Measurements from ENCODE around the gene N4BP2L2.

Gene N4BP2L2

DNA sequence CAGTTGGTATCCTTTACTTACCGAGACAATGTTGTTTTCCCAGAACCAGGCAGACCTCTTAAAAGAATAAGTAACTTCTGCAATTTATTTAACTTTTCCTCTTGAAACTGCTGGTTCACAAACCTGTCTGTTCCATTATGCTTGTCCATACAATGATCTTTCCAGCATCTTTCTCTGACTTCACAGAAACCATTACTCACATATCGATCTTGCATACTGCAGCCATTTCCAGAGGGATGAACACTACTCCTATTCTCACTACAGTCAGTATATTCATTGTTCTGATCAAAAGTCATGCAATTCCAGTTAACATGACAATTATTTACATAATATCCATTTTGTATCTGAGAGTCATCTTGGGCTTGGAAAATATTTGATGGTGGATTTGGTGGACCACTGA, 2.8 kb downstream of the N4BP2L2 start:
- TF ChIP-seq, protein P1, sequence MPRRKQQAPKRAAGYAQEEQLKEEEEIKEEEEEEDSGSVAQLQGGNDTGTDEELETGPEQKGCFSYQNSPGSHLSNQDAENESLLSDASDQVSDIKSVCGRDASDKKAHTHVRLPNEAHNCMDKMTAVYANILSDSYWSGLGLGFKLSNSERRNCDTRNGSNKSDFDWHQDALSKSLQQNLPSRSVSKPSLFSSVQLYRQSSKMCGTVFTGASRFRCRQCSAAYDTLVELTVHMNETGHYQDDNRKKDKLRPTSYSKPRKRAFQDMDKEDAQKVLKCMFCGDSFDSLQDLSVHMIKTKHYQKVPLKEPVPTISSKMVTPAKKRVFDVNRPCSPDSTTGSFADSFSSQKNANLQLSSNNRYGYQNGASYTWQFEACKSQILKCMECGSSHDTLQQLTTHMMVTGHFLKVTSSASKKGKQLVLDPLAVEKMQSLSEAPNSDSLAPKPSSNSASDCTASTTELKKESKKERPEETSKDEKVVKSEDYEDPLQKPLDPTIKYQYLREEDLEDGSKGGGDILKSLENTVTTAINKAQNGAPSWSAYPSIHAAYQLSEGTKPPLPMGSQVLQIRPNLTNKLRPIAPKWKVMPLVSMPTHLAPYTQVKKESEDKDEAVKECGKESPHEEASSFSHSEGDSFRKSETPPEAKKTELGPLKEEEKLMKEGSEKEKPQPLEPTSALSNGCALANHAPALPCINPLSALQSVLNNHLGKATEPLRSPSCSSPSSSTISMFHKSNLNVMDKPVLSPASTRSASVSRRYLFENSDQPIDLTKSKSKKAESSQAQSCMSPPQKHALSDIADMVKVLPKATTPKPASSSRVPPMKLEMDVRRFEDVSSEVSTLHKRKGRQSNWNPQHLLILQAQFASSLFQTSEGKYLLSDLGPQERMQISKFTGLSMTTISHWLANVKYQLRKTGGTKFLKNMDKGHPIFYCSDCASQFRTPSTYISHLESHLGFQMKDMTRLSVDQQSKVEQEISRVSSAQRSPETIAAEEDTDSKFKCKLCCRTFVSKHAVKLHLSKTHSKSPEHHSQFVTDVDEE (CRISPR knock-in tag; IDR thresholded peaks at IDR 0.05), result no peak
- no peak for TF ChIP-seq SNAI2 (CRISPR knock-in tag; IDR thresholded peaks at IDR 0.05)
- no peak for TF ChIP-seq ISL1 (CRISPR knock-in tag; IDR thresholded peaks at IDR 0.05)
- no peak for TF ChIP-seq ZNF70 (CRISPR knock-in tag; IDR thresholded peaks at IDR 0.05)
- TF ChIP-seq ARNTL (CRISPR knock-in tag; IDR thresholded peaks at IDR 0.05; ENCODE audit: borderline replicate concordance, low read depth), result no peak
- TF ChIP-seq, protein P2, sequence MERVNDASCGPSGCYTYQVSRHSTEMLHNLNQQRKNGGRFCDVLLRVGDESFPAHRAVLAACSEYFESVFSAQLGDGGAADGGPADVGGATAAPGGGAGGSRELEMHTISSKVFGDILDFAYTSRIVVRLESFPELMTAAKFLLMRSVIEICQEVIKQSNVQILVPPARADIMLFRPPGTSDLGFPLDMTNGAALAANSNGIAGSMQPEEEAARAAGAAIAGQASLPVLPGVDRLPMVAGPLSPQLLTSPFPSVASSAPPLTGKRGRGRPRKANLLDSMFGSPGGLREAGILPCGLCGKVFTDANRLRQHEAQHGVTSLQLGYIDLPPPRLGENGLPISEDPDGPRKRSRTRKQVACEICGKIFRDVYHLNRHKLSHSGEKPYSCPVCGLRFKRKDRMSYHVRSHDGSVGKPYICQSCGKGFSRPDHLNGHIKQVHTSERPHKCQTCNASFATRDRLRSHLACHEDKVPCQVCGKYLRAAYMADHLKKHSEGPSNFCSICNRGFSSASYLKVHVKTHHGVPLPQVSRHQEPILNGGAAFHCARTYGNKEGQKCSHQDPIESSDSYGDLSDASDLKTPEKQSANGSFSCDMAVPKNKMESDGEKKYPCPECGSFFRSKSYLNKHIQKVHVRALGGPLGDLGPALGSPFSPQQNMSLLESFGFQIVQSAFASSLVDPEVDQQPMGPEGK (CRISPR knock-in tag; IDR thresholded peaks at IDR 0.05; ENCODE audit: borderline replicate concordance), result no peak
- no peak for TF ChIP-seq GLIS3 (CRISPR knock-in tag; IDR thresholded peaks at IDR 0.05)
- TF ChIP-seq ZC3H10 (CRISPR knock-in tag; IDR thresholded peaks at IDR 0.05), result no peak
- no peak for TF ChIP-seq TOX (CRISPR knock-in tag; IDR thresholded peaks at IDR 0.05; ENCODE audit: borderline replicate concordance)
- TF ChIP-seq ESRRG (CRISPR knock-in tag; IDR thresholded peaks at IDR 0.05), result no peak
- TF ChIP-seq, protein P3, sequence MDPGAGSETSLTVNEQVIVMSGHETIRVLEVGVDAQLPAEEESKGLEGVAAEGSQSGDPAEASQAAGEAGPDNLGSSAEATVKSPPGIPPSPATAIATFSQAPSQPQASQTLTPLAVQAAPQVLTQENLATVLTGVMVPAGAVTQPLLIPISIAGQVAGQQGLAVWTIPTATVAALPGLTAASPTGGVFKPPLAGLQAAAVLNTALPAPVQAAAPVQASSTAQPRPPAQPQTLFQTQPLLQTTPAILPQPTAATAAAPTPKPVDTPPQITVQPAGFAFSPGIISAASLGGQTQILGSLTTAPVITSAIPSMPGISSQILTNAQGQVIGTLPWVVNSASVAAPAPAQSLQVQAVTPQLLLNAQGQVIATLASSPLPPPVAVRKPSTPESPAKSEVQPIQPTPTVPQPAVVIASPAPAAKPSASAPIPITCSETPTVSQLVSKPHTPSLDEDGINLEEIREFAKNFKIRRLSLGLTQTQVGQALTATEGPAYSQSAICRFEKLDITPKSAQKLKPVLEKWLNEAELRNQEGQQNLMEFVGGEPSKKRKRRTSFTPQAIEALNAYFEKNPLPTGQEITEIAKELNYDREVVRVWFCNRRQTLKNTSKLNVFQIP (CRISPR knock-in tag; IDR thresholded peaks at IDR 0.05; ENCODE audit: borderline replicate concordance, low read depth), result no peak
- TF ChIP-seq PPARA (CRISPR knock-in tag; IDR thresholded peaks at IDR 0.05; ENCODE audit: borderline replicate concordance), result no peak
- no peak for TF ChIP-seq TCF4 (CRISPR knock-in tag; IDR thresholded peaks at IDR 0.05; ENCODE audit: borderline replicate concordance)
- TF ChIP-seq RARB (CRISPR knock-in tag; IDR thresholded peaks at IDR 0.05), result no peak
- TF ChIP-seq BACH2 (CRISPR knock-in tag; IDR thresholded peaks at IDR 0.05; ENCODE audit: borderline replicate concordance), result no peak
- TF ChIP-seq, protein P4, sequence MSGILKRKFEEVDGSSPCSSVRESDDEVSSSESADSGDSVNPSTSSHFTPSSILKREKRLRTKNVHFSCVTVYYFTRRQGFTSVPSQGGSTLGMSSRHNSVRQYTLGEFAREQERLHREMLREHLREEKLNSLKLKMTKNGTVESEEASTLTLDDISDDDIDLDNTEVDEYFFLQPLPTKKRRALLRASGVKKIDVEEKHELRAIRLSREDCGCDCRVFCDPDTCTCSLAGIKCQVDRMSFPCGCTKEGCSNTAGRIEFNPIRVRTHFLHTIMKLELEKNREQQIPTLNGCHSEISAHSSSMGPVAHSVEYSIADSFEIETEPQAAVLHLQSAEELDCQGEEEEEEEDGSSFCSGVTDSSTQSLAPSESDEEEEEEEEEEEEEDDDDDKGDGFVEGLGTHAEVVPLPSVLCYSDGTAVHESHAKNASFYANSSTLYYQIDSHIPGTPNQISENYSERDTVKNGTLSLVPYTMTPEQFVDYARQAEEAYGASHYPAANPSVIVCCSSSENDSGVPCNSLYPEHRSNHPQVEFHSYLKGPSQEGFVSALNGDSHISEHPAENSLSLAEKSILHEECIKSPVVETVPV (CRISPR knock-in tag; IDR thresholded peaks at IDR 0.05), result no peak
- no peak for ATAC-seq

DNA sequence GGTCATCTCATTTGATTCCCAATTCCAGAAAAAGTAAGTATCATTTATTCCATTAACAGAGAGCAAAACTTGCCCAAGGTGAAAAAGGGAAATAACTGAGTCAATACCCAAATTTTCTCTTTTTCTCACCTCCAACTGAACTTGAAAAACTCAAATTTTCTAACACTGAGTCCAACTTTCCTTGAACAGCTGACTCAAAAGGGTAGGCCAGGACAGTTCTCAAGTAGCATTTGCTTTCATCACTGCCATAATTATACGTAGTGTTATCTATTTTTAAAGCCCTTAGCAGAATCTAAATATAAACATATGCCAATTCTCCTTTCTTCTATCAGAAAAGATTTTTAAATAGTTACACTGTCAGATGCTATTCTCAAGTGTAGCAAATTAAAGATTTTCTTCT, 3.5 kb downstream of the N4BP2L2 start:
- TF ChIP-seq ZFP30 (CRISPR knock-in tag; IDR thresholded peaks at IDR 0.05), result no peak
- no peak for TF ChIP-seq ESRRG (CRISPR knock-in tag; IDR thresholded peaks at IDR 0.05)
- TF ChIP-seq GLIS3 (CRISPR knock-in tag; IDR thresholded peaks at IDR 0.05), result no peak
- TF ChIP-seq CSDC2 (CRISPR knock-in tag; IDR thresholded peaks at IDR 0.05), result no peak
- TF ChIP-seq, protein P2 (CRISPR knock-in tag; IDR thresholded peaks at IDR 0.05; ENCODE audit: borderline replicate concordance), result no peak
- TF ChIP-seq ZNF8 (CRISPR knock-in tag; IDR thresholded peaks at IDR 0.05), result no peak
- no peak for TF ChIP-seq SNAI2 (CRISPR knock-in tag; IDR thresholded peaks at IDR 0.05)
- TF ChIP-seq ZNF70 (CRISPR knock-in tag; IDR thresholded peaks at IDR 0.05), result no peak
- TF ChIP-seq, protein P3 (CRISPR knock-in tag; IDR thresholded peaks at IDR 0.05; ENCODE audit: borderline replicate concordance, low read depth), result no peak
- no peak for TF ChIP-seq PPARA (CRISPR knock-in tag; IDR thresholded peaks at IDR 0.05; ENCODE audit: borderline replicate concordance)
- no peak for ATAC-seq
